Liver (tissue), 3 donors: ENCODE results near the gene ENOX2.

Experiments
- ATF3 ChIP-seq: IDR thresholded peaks from 2 replicates; pipeline ENCODE4 v1.6.1; 2016; ENCODE audit warnings: antibody characterized with exemption
- CTCF ChIP-seq: fragments of 150-350 bp; IDR thresholded peaks from 2 replicates; pipeline ENCODE4 v1.5.1; 2017; ENCODE audit warnings: improper control_type of control experiment, low read depth, low read length; ENCODE audit not compliant: missing input control
- GABPA ChIP-seq, 2 donors: IDR thresholded peaks in 1 of 2; conservative IDR thresholded peaks in 1 of 2; 2 replicates each; pipeline ENCODE4 v1.6.1; 2016; ENCODE audit warnings: antibody characterized with exemption in 2 of 2, mild to moderate bottlenecking in 1 of 2, moderate library complexity in 1 of 2
- HNF4G ChIP-seq: IDR thresholded peaks from 2 replicates; pipeline ENCODE4 v1.6.1; 2016; ENCODE audit warnings: antibody characterized with exemption
- JUND ChIP-seq, 2 donors: IDR thresholded peaks; 2 replicates each; pipeline ENCODE4 v1.6.1; 2016; ENCODE audit warnings: antibody characterized with exemption in 2 of 2
- NR2F2 ChIP-seq: IDR thresholded peaks from 2 replicates; pipeline ENCODE4 v1.6.1; 2016; ENCODE audit warnings: antibody characterized with exemption
- RAD21 ChIP-seq, 2 donors: IDR thresholded peaks; 2 replicates each; pipeline ENCODE4 v1.6.1; 2016; ENCODE audit warnings: antibody characterized with exemption in 2 of 2, mild to moderate bottlenecking in 2 of 2
- RXRA ChIP-seq, 2 donors: IDR thresholded peaks; 2 replicates each; pipeline ENCODE4 v1.6.1; 2017 to 2018; ENCODE audit warnings: antibody characterized with exemption in 2 of 2, mild to moderate bottlenecking in 1 of 2
- SP1 ChIP-seq: IDR thresholded peaks from 2 replicates; pipeline ENCODE4 v1.6.1; 2018; ENCODE audit warnings: antibody characterized with exemption, mild to moderate bottlenecking
- TAF1 ChIP-seq: conservative IDR thresholded peaks from 2 replicates; pipeline ENCODE4 v1.6.1; 2016; ENCODE audit warnings: antibody characterized with exemption, mild to moderate bottlenecking
- YY1 ChIP-seq: IDR thresholded peaks from 2 replicates; pipeline ENCODE4 v1.6.1; 2016; ENCODE audit warnings: antibody characterized with exemption, mild to moderate bottlenecking
- TF ChIP-seq, protein P1 (sequence below): IDR thresholded peaks from 2 replicates; pipeline ENCODE4 v1.6.1; 2016; ENCODE audit warnings: antibody characterized with exemption, mild to moderate bottlenecking
- TF ChIP-seq, protein P2 (sequence below): IDR thresholded peaks from 2 replicates; pipeline ENCODE4 v1.6.1; 2016; ENCODE audit warnings: antibody characterized with exemption
- donor health status: healthy.
- donor health status: healthy.

GRCh38 chrX:130834830-130835229 is 68.2 kb downstream of the ENOX2 start:
- TF ChIP-seq CTCF (no peak), YY1 (no peak), TAF1 (no peak), RXRA (IDR thresholded peaks at IDR 0.05) (no peak), HNF4G (no peak), NR2F2 (no peak), JUND (IDR thresholded peaks at IDR 0.05) (no peak), SP1 (no peak), RAD21 (IDR thresholded peaks at IDR 0.05) (no peak), ATF3 (no peak), GABPA (IDR thresholded peaks at IDR 0.05 in 1 of 2, conservative IDR thresholded peaks at IDR 0.05 in 1 of 2) (no peak)
- TF ChIP-seq, protein P1, sequence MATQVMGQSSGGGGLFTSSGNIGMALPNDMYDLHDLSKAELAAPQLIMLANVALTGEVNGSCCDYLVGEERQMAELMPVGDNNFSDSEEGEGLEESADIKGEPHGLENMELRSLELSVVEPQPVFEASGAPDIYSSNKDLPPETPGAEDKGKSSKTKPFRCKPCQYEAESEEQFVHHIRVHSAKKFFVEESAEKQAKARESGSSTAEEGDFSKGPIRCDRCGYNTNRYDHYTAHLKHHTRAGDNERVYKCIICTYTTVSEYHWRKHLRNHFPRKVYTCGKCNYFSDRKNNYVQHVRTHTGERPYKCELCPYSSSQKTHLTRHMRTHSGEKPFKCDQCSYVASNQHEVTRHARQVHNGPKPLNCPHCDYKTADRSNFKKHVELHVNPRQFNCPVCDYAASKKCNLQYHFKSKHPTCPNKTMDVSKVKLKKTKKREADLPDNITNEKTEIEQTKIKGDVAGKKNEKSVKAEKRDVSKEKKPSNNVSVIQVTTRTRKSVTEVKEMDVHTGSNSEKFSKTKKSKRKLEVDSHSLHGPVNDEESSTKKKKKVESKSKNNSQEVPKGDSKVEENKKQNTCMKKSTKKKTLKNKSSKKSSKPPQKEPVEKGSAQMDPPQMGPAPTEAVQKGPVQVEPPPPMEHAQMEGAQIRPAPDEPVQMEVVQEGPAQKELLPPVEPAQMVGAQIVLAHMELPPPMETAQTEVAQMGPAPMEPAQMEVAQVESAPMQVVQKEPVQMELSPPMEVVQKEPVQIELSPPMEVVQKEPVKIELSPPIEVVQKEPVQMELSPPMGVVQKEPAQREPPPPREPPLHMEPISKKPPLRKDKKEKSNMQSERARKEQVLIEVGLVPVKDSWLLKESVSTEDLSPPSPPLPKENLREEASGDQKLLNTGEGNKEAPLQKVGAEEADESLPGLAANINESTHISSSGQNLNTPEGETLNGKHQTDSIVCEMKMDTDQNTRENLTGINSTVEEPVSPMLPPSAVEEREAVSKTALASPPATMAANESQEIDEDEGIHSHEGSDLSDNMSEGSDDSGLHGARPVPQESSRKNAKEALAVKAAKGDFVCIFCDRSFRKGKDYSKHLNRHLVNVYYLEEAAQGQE = no peak
- TF ChIP-seq, protein P2, sequence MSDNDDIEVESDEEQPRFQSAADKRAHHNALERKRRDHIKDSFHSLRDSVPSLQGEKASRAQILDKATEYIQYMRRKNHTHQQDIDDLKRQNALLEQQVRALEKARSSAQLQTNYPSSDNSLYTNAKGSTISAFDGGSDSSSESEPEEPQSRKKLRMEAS = no peak
